Right lobe of liver (tissue), 6 donors: ENCODE results near the gene DDTL. TPM values are rescaled to one million over a fixed set of nuclear protein-coding genes. Genes with fewer than 3 reads are reported as not detected.
"Not testable (repeated sequence)": the region's sequence is repeated elsewhere in the genome, so short reads cannot be mapped to it uniquely, and the experiment has no call there.

ENCODE experiments used
- ATAC-seq, 4 donors: fragments of 200-7000 bp; cut with Tn5 transposase; one replicate each; pipeline ENCODE4 v1.9.1; 2020; ENCODE audit warnings: mild to moderate bottlenecking in 4 of 4, moderate library complexity in 4 of 4
- DNase-seq, 3 donors: peaks; one replicate each; pipeline ENCODE4 v3.0.0-alpha.2; 2020
- H3K27ac ChIP-seq, 3 donors: fragments of 200-600 bp; one replicate each; pipeline ENCODE4 v1.8.0; 2022
- H3K27me3 ChIP-seq, 2 donors: fragments of 200-600 bp; one replicate each; pipeline ENCODE4 v1.8.0; 2022
- H3K36me3 ChIP-seq, 4 donors: fragments of 200-600 bp; sonication (generic) in 1 of 4; one replicate each; pipeline versions ENCODE4 v1.5.1 to v1.8.0; 2017 to 2022; ENCODE audit warnings: control low read depth in 1 of 4
- H3K4me1 ChIP-seq, 4 donors: fragments of 200-600 bp; sonication (generic) in 1 of 4; one replicate each; pipeline versions ENCODE4 v1.5.1 to v1.8.0; 2017 to 2022; ENCODE audit warnings: control low read depth in 1 of 4
- H3K4me3 ChIP-seq, 3 donors: fragments of 200-600 bp; one replicate each; pipeline ENCODE4 v1.8.0; 2022
- H3K9me3 ChIP-seq, 4 donors: fragments of 200-600 bp; sonication (generic) in 1 of 4; one replicate each; pipeline versions ENCODE4 v1.5.1 to v1.8.0; 2017 to 2022; ENCODE audit warnings: control low read depth in 1 of 4
- CTCF ChIP-seq, 4 donors: fragments of 200-600 bp in 3 of 4; fragments of 450-650 bp in 1 of 4; IDR thresholded peaks; one replicate each; pipeline versions ENCODE4 v1.5.1 to v1.8.0; 2016 to 2022; ENCODE audit warnings: antibody characterized with exemption in 4 of 4, mild to moderate bottlenecking in 2 of 4
- POLR2A ChIP-seq: fragments of 450-650 bp; IDR thresholded peaks from one replicate; pipeline ENCODE4 v1.6.1; 2017; ENCODE audit warnings: antibody characterized with exemption, mild to moderate bottlenecking
- WGBS: methylation state at CpG from one replicate; pipeline ENCODE4 v1.1.6; 2018; ENCODE audit warnings: low coverage, low lambda C conversion rate; ENCODE audit not compliant: insufficient coverage; ENCODE audit errors: missing lambda C conversion rate; 5-methylcytosine and 5-hydroxymethylcytosine counted together
- intact Hi-C, 2 donors: fragments of 100-400 bp; cut with DNase I; formaldehyde crosslinking; loops; one replicate each; pipeline versions ENCODE4 v1.11.2 to v1.14.1; 2022
- long read RNA-seq: library from polyadenylated mRNA; unstranded; transcript quantifications from one replicate; pipeline ENCODE4 v2.0.0, GENCODE V29; 2019
- total RNA-seq, 6 experiments: library from RNA; depleted of rRNA in 2 of 6; stranded (reverse); fragments of >200 nt in 2 of 6; fragmentation: NEBNext Ultra II Directional in 3 of 6; extraction: Animal tissue kit (Norgen Biotek cat#: 25700) in 3 of 6; gene quantifications; one replicate each; pipeline versions ENCODE4 v1.1.0 to v1.2.4, GENCODE V29; 2016 to 2023
- donor health status: DM: no; HTN: yes; CAD: no.
- donor health status: DM: no; HTN: no; CAD: no.
- donor health status: DM: no; HTN: no; CAD: no.
- donor health status: DM: no; HTN: yes; CAD: no.
- donor health status: DM: no; HTN: yes; CAD: no.

The DDTL gene
- total RNA-seq: 1 to 10 TPM in 2 of 6 experiments, not detected in 4; 3.5 to 7.1 TPM
- long read RNA-seq, transcript DDTL-201 (3 exons, 1,545 nt): major isoform, 5 of 13 reads
- long read RNA-seq, partial matches to known transcripts: 6 of 13 reads
- long read RNA-seq, other reads (novel, unspliced or antisense): 2 of 13 reads

DNA sequence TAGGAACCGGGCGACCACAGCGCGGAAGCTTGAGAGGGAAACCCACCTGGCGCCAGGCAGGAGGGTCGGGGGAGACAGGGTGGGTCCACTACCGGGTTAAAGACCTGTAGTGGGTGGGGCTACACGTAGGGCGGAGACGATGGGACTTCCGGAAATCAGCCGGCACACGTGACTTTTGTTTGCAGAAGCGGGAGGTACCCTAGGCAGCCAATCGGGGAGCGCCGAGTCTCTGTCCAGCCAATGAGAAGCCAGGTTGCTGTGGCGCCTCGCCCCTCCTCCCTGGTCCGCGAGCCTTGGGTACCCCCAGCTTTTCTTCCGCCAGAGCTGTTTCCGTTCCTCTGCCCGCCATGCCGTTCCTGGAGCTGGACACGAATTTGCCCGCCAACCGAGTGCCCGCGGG, at the start of gene DDTL:
Gene DDTL (plus strand): TSS at position 321 of the 400 bp plus-strand sequence. CDS start 27 bp downstream, at position 348.
- H3K27ac ChIP-seq, H3K9me3 ChIP-seq, DNase-seq, intact Hi-C loops, H3K27me3 ChIP-seq, H3K4me3 ChIP-seq, H3K4me1 ChIP-seq: not testable (repeated sequence)
- no CpG with 5 or more reads among the region's 30 CpGs for WGBS
- peaks cover 0 to 21% (median 5%) of the 10 kb centered on the region in 4 donors for H3K36me3 ChIP-seq
- peak; percentile 82 to 97 (median 90) for ATAC-seq

DNA sequence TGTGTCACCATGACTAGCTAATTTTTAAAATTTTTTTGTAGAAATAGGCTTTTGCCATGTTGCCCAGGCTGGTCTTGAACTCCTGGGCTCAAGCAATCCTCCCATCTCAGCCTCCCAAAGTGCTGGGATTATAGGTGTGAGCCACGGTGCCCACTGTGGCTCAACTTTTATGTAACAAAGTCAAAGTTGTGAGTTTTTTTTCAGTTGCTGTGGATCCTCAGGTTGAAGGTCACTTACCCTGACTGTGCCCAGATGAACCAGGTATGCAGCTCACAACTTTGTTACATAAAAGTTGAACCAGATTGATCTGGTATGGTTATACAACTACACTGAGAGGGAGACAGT, 46.4 kb upstream of the DDTL start:
- H3K4me3 ChIP-seq, intact Hi-C loops, H3K27me3 ChIP-seq, H3K9me3 ChIP-seq, H3K4me1 ChIP-seq: not testable (repeated sequence)
- peaks cover 0 to 15% (median 6%) of the 10 kb centered on the region in 4 donors for H3K36me3 ChIP-seq
- WGBS: 14% methylated on average over 1 of the region's 1 CpG
- peak overlapping the region in 2 of 3 donors; percentile 74 to 83 for H3K27ac ChIP-seq
- DNase-seq: peak in 1 of 3 donors; percentile 55
- peak; percentile 75 to 95 (median 90) for ATAC-seq

- H3K9me3 ChIP-seq, DNase-seq, H3K4me1 ChIP-seq, intact Hi-C loops, H3K27me3 ChIP-seq, H3K4me3 ChIP-seq: not testable (repeated sequence)
- peak overlapping the region in 2 of 3 donors; percentile 6 to 74 for H3K27ac ChIP-seq
- peak in 3 of 4 donors; percentile 9 to 59 (median 58) for ATAC-seq
- 48% methylated on average over 10 of the region's 13 CpGs for WGBS
- H3K36me3 ChIP-seq: peaks cover 0 to 25% (median 12%) of the 10 kb centered on the region in 4 donors
Measured at GRCh38 chr22:23921586-23922201, 45.0 kb upstream of the DDTL start.

- no peak for ATAC-seq
- no peak overlapping the region for H3K4me3 ChIP-seq
- intact Hi-C loops: no loop called here
- DNase-seq: no peak
- no peaks in the 10 kb centered on the region for H3K9me3 ChIP-seq
- H3K4me1 ChIP-seq: peaks cover 0 to 3% (median 0%) of the 10 kb centered on the region in 4 donors
- WGBS: 51% methylated on average over 2 of the region's 2 CpGs
- TF ChIP-seq POLR2A (no peak), CTCF (IDR thresholded peaks at IDR 0.05) (no peak)
- H3K36me3 ChIP-seq: peaks cover 0 to 25% (median 12%) of the 10 kb centered on the region in 4 donors
- H3K27ac ChIP-seq: no peak overlapping the region
- H3K27me3 ChIP-seq: no peaks in the 10 kb centered on the region
Measured at GRCh38 chr22:23922921-23923320, 43.8 kb upstream of the DDTL start.

DNA sequence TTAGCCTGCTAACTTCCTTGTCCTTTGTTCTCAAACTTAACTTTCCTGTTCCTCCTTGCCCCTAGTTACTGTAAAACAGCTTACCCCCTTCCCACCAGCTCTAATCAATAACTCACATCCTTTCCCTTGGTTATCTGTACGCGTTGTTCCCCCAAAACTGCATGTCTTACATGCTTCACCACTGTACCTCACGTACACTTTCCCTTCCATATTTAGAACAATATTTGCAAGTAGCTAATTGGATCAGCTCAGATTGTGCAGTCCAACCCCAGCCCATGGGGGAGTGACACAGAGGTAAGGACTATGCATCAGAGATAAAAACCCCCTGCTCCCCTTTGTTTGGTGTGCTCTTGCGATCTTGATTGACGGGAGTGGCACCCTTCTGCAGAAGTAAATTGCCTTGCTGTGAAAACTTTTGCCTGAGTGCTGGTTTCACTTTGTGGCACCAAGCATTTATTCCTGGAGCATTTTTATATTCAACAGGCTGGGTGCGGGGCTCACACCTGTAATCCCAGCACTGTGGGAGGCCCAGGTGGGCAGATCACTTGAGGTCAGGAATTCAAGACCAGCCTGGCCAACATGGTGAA, 41.6 kb upstream of the DDTL start:
- Histone ChIP-seq H3K27ac (no peak overlapping the region), H3K36me3 (peaks cover 0 to 33% (median 10%) of the 10 kb centered on the region in 4 donors), H3K4me1 (peaks cover 0 to 3% (median 0%) of the 10 kb centered on the region in 4 donors), H3K9me3 (no peaks in the 10 kb centered on the region), H3K27me3 (no peaks in the 10 kb centered on the region), H3K4me3 (no peak overlapping the region)
- intact Hi-C loops: no loop called here
- TF ChIP-seq POLR2A (no peak), CTCF (IDR thresholded peaks at IDR 0.05) (no peak)
- 100% methylated on average over 4 of the region's 6 CpGs for WGBS
- DNase-seq (no peak), ATAC-seq (no peak)

DNA sequence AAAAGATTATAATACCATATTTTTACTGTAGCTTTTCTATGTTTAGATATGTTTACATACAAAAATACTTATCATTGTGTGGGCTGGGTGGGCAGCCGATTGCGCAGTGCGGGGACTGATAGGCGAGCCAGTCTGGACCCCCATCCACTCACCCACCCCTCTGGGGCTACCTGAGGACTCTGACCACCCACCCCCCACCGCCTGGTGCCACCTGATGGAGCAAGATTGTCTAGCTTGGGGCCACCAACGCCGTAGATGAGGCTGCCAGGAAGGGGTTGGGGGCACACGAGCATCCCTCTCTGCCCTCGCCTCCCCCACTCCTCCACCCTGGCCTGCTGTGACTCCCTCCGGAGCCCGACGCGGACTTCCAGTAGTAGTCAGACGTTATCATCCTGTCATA, 40.1 kb upstream of the DDTL start:
- ATAC-seq (peak in 1 of 4 donors; percentile 20), DNase-seq (peak in 1 of 3 donors; percentile 36)
- Histone ChIP-seq H3K27me3 (no peaks in the 10 kb centered on the region), H3K36me3 (peaks cover 0 to 33% (median 10%) of the 10 kb centered on the region in 4 donors), H3K4me1 (no peaks in the 10 kb centered on the region), H3K27ac (no peak overlapping the region), H3K4me3 (no peak overlapping the region), H3K9me3 (no peaks in the 10 kb centered on the region)
- WGBS: 66% methylated on average over 11 of the region's 14 CpGs
- intact Hi-C loops: no loop called here
- no peak for TF ChIP-seq CTCF (IDR thresholded peaks at IDR 0.05)
- TF ChIP-seq POLR2A: no peak
